IMR-90 (cell line): ENCODE measurements around the gene PABPC1L2A. TPM values are rescaled to one million over a fixed set of nuclear protein-coding genes. Genes with fewer than 3 reads are reported as not detected.

Source experiments
- ATAC-seq: fragments of 200-7000 bp; cut with Tn5 transposase; 2 replicates; pipeline ENCODE4 v1.9.1; 2020; ENCODE audit warnings: low read depth, mild to moderate bottlenecking, moderate library complexity
- BruUV-seq: library from RNA; stranded (reverse); fragments of 400-500 nt; replicated peaks from 2 replicates; lab custom pipeline; 2021; lab: Mats Ljungman, UMichigan
- CTCF ChIA-PET: fragments of 300-600 bp; formaldehyde crosslinking; extraction: SDS; loops from one replicate; lab custom pipeline; 2021; ENCODE audit warnings: antibody characterized with exemption; lab: Yijun Ruan, JAX
- POLR2A ChIA-PET: fragments of 300-600 bp; sonication (Branson Sonifier 250); formaldehyde crosslinking; loops from one replicate; lab custom pipeline; 2022; ENCODE audit warnings: antibody characterized with exemption; ENCODE audit not compliant: unreplicated experiment; lab: Charles Lee
- DNase-seq: peaks from one replicate; pipeline ENCODE4 v3.0.0; 2013
- H2AFZ ChIP-seq: replicated peaks from 2 replicates; pipeline ENCODE3; 2013; ENCODE audit warnings: low read length, mild to moderate bottlenecking; ENCODE audit not compliant: poor library complexity
- H2AK5ac ChIP-seq: 2 replicates; pipeline ENCODE4 v1.6.1; 2013; ENCODE audit warnings: low read depth, low read length, inconsistent platforms
- H2AK9ac ChIP-seq: replicated peaks from 2 replicates; pipeline ENCODE3; 2013; ENCODE audit warnings: mild to moderate bottlenecking, low read depth, low read length, moderate library complexity; ENCODE audit not compliant: poor library complexity
- H2BK120ac ChIP-seq: 2 replicates; pipeline ENCODE4 v1.6.1; 2013; ENCODE audit warnings: low read depth, low read length, inconsistent platforms
- H2BK15ac ChIP-seq: 3 replicates; pipeline ENCODE4 v1.6.1; 2013; ENCODE audit warnings: low read depth, low read length, inconsistent platforms
- H2BK20ac ChIP-seq: 2 replicates; pipeline ENCODE4 v1.6.1; 2013; ENCODE audit warnings: low read depth, mild to moderate bottlenecking, inconsistent platforms, low read length, moderate library complexity
- H2BK5ac ChIP-seq: 2 replicates; pipeline ENCODE4 v1.6.1; 2013; ENCODE audit warnings: mild to moderate bottlenecking, low read depth, low read length, inconsistent platforms; ENCODE audit not compliant: poor library complexity, severe bottlenecking
- H3K14ac ChIP-seq: replicated peaks from 2 replicates; pipeline ENCODE4 v1.6.1; 2013; ENCODE audit warnings: low read depth, low read length, inconsistent platforms
- H3K18ac ChIP-seq: 2 replicates; pipeline ENCODE4 v1.6.1; 2013; ENCODE audit warnings: low read depth, low read length, control low read depth
- H3K23ac ChIP-seq: 2 replicates; pipeline ENCODE4 v1.6.1; 2013; ENCODE audit warnings: low read depth, low read length, inconsistent platforms
- H3K27ac ChIP-seq: 2 replicates; pipeline ENCODE4 v1.5.1; 2013; ENCODE audit warnings: mild to moderate bottlenecking, control low read depth, low read length; ENCODE audit not compliant: insufficient read depth
- H3K27me3 ChIP-seq: 2 replicates; pipeline ENCODE4 v1.6.1; 2013; ENCODE audit warnings: low read length; ENCODE audit not compliant: control insufficient read depth, insufficient read depth
- H3K36me3 ChIP-seq: 2 replicates; pipeline ENCODE4 v1.6.1; 2013; ENCODE audit warnings: low read length, mixed read lengths; ENCODE audit not compliant: control insufficient read depth, insufficient read depth
- H3K4ac ChIP-seq: 2 replicates; pipeline ENCODE4 v1.6.1; 2013; ENCODE audit warnings: low read depth, low read length, inconsistent platforms
- H3K4me1 ChIP-seq: 2 replicates; pipeline ENCODE4 v1.6.1; 2013; ENCODE audit warnings: low read length, mixed read lengths; ENCODE audit not compliant: control insufficient read depth, insufficient read depth
- H3K4me2 ChIP-seq: 2 replicates; pipeline ENCODE4 v1.6.1; 2013; ENCODE audit warnings: low read depth, mild to moderate bottlenecking, control low read depth, low read length, moderate library complexity
- H3K4me3 ChIP-seq: 2 replicates; pipeline ENCODE4 v1.5.1; 2013; ENCODE audit warnings: low read depth, mild to moderate bottlenecking, control low read depth, low read length, moderate library complexity; ENCODE audit not compliant: insufficient read depth
- H3K56ac ChIP-seq: 2 replicates; pipeline ENCODE4 v1.6.1; 2013; ENCODE audit warnings: low read length, inconsistent platforms; ENCODE audit not compliant: insufficient read depth; ENCODE audit errors: extremely low read depth
- H3K79me1 ChIP-seq, 2 experiments: 2 replicates each; pipeline ENCODE4 v1.6.1; 2013; ENCODE audit warnings: low read length in 2 of 2, inconsistent platforms in 1 of 2, low read depth in 1 of 2
- H3K9ac ChIP-seq: 2 replicates; pipeline ENCODE4 v1.6.1; 2013; ENCODE audit warnings: low read depth, low read length, control low read depth
- H3K9me1 ChIP-seq: 2 replicates; pipeline ENCODE4 v1.6.1; 2013; ENCODE audit warnings: low read length, inconsistent platforms; ENCODE audit not compliant: insufficient read depth
- H3K9me3 ChIP-seq: 2 replicates; pipeline ENCODE4 v1.6.1; 2013; ENCODE audit warnings: low read length; ENCODE audit not compliant: control insufficient read depth, insufficient read depth
- H4K20me1 ChIP-seq: 2 replicates; pipeline ENCODE4 v1.6.1; 2013; ENCODE audit warnings: low read length, inconsistent platforms; ENCODE audit not compliant: insufficient read depth
- H4K5ac ChIP-seq: 2 replicates; pipeline ENCODE4 v1.6.1; 2013; ENCODE audit warnings: mild to moderate bottlenecking, low read depth, low read length, control low read depth
- H4K8ac ChIP-seq, 2 experiments: 2 replicates each; pipeline ENCODE4 v1.6.1; 2013; ENCODE audit warnings: low read depth in 2 of 2, low read length in 2 of 2, control low read depth in 1 of 2, inconsistent platforms in 1 of 2
- H4K91ac ChIP-seq: 2 replicates; pipeline ENCODE4 v1.6.1; 2013; ENCODE audit warnings: low read depth, low read length, inconsistent platforms; ENCODE audit not compliant: insufficient read depth
- BHLHE40 ChIP-seq: fragments of 150-350 bp; IDR thresholded peaks from 2 replicates; pipeline ENCODE4 v1.6.1; 2016; ENCODE audit warnings: mild to moderate bottlenecking, low read depth, low read length
- CEBPB ChIP-seq: IDR thresholded peaks from 2 replicates; pipeline ENCODE4 v1.6.1; 2012; ENCODE audit warnings: low read depth, low read length, improper control_type of control experiment
- CHD1 ChIP-seq: IDR thresholded peaks from 2 replicates; pipeline ENCODE4 v1.6.1; 2012; ENCODE audit warnings: low read depth, low read length, improper control_type of control experiment
- CTCF ChIP-seq: conservative IDR thresholded peaks from 2 replicates; pipeline ENCODE4 v1.5.1; 2012; ENCODE audit warnings: mild to moderate bottlenecking, low read depth, low read length, improper control_type of control experiment
- ELK1 ChIP-seq: fragments of 150-350 bp; IDR thresholded peaks from 2 replicates; pipeline ENCODE4 v1.6.1; 2016; ENCODE audit warnings: low read depth, mild to moderate bottlenecking, low read length, moderate library complexity, borderline replicate concordance
- FOS ChIP-seq: fragments of 150-350 bp; IDR thresholded peaks from 2 replicates; pipeline ENCODE4 v1.6.1; 2016; ENCODE audit warnings: low read depth, low read length
- MAFK ChIP-seq: IDR thresholded peaks from 2 replicates; pipeline ENCODE4 v1.6.1; 2012; ENCODE audit warnings: low read depth, low read length, improper control_type of control experiment
- MAZ ChIP-seq: IDR thresholded peaks from 2 replicates; pipeline ENCODE4 v1.6.1; 2012; ENCODE audit warnings: low read depth, mild to moderate bottlenecking, low read length, improper control_type of control experiment, moderate library complexity, borderline replicate concordance
- MXI1 ChIP-seq: IDR thresholded peaks from 2 replicates; pipeline ENCODE4 v1.6.1; 2012; ENCODE audit warnings: low read depth, mild to moderate bottlenecking, low read length, moderate library complexity, borderline replicate concordance
- NFE2L2 ChIP-seq: fragments of 150-350 bp; IDR thresholded peaks from 2 replicates; pipeline ENCODE4 v1.6.1; 2016; ENCODE audit warnings: low read depth, mild to moderate bottlenecking, low read length
- POLR2A ChIP-seq: IDR thresholded peaks from 2 replicates; pipeline ENCODE4 v1.6.1; 2012; ENCODE audit warnings: mild to moderate bottlenecking, low read depth, low read length
- RAD21 ChIP-seq: IDR thresholded peaks from 2 replicates; pipeline ENCODE4 v1.6.1; 2012; ENCODE audit warnings: low read length, improper control_type of control experiment
- RCOR1 ChIP-seq: IDR thresholded peaks from 2 replicates; pipeline ENCODE4 v1.6.1; 2012; ENCODE audit warnings: mild to moderate bottlenecking, low read length, improper control_type of control experiment; ENCODE audit not compliant: insufficient replicate concordance
- RFX5 ChIP-seq: IDR thresholded peaks from 2 replicates; pipeline ENCODE4 v1.8.0; 2012; ENCODE audit warnings: low read depth, mild to moderate bottlenecking, low read length, moderate library complexity
- SMC3 ChIP-seq: fragments of 150-350 bp; IDR thresholded peaks from 2 replicates; pipeline ENCODE4 v1.6.1; 2016; ENCODE audit warnings: low read depth, mild to moderate bottlenecking, antibody characterized with exemption, low read length, moderate library complexity
- USF2 ChIP-seq: fragments of 150-350 bp; IDR thresholded peaks from 2 replicates; pipeline ENCODE4 v1.6.1; 2017; ENCODE audit warnings: mild to moderate bottlenecking, antibody characterized with exemption, low read length, low read depth
- WGBS, 2 experiments: methylation state at CpG; one replicate each; pipeline versions ENCODE4 v1.1.5 to v1.1.7; 2013; ENCODE audit warnings: missing lambda C conversion rate in 2 of 2; ENCODE audit not compliant: insufficient read length in 1 of 2; ENCODE audit errors: extremely low coverage in 2 of 2; 5-methylcytosine and 5-hydroxymethylcytosine counted together
- dilution Hi-C: fragments of 300-500 bp; cut with HindIII; formaldehyde crosslinking; loops from one replicate; pipeline ENCODE4 v1.14.3; 2018; ENCODE audit warnings: low sequenced_read_pairs; ENCODE audit not compliant: unreplicated experiment
- in situ Hi-C: fragments of 300-500 bp; cut with MboI; formaldehyde crosslinking; loops from 3 replicates; pipeline ENCODE4 v1.14.3; 2019; ENCODE audit warnings: low sequenced_read_pairs, inconsistent platforms, mixed read lengths
- intact Hi-C: fragments of 100-400 bp; cut with micrococcal nuclease; formaldehyde crosslinking; loops from 2 replicates; pipeline ENCODE4 v1.10.0; 2022
- polyA plus RNA-seq, 3 experiments: library from polyadenylated mRNA; depleted of rRNA; stranded (reverse); fragments of >200 nt; gene quantifications; 2 replicates each; pipeline ENCODE4 v1.2.3, GENCODE V29; 2012; ENCODE audit warnings: low replicate concordance in 1 of 3
- total RNA-seq: library from RNA; depleted of rRNA; stranded (reverse); fragments of >200 nt; gene quantifications from 2 replicates; pipeline ENCODE4 v1.2.3, GENCODE V29; 2012

The PABPC1L2A gene
- total and polyA plus RNA-seq, 2 of the 4 experiments (the other 2 are of a cell fraction) = not detected

- WGBS, 2 experiments = 76% methylated on average over 13 of the region's 31 CpGs; no CpG with 5 or more reads in 1 of the 2 experiments
- DNase-seq = no peak
- TF ChIP-seq MAZ (no peak), FOS (no peak), MAFK (no peak), SMC3 (no peak), RFX5 (no peak), CHD1 (no peak), BHLHE40 (no peak), MXI1 (no peak), RAD21 (no peak), POLR2A (no peak), CTCF (no peak), USF2 (no peak), NFE2L2 (no peak), ELK1 (no peak), CEBPB (no peak), RCOR1 (no peak)
Measured at GRCh38 chrX:73069365-73070035, 9.8 kb downstream of the PABPC1L2A start.

More at GRCh38 chrX:73069365-73070035, 9.8 kb downstream of the PABPC1L2A start:
- no peak overlapping the region for H3K23ac ChIP-seq
- no peaks in the 10 kb centered on the region for H4K20me1 ChIP-seq
- H3K14ac ChIP-seq = no peak overlapping the region
- H3K79me1 ChIP-seq = no peaks in the 10 kb centered on the region
- H3K4ac ChIP-seq = no peak overlapping the region
- no peak overlapping the region for H2BK5ac ChIP-seq
- no peak overlapping the region for H3K4me2 ChIP-seq
- no peak overlapping the region for H3K4me3 ChIP-seq
- in situ Hi-C loops (no loop called here), dilution Hi-C loops (no loop called here), intact Hi-C loops (no loop called here)
- no peak overlapping the region for H3K18ac ChIP-seq
- no peak overlapping the region for H3K56ac ChIP-seq
- no peak overlapping the region for H2AK5ac ChIP-seq
- H2AK9ac ChIP-seq = no peak overlapping the region
- no peaks in the 10 kb centered on the region for H3K36me3 ChIP-seq
- no peak overlapping the region for H2BK15ac ChIP-seq
- no peaks in the 10 kb centered on the region for H3K4me1 ChIP-seq
- no TSS peak for BruUV-seq
- no peak overlapping the region for H3K27ac ChIP-seq
- no peak overlapping the region for H4K91ac ChIP-seq
- H2AFZ ChIP-seq = no peak overlapping the region
- no peak overlapping the region for H4K8ac ChIP-seq
- H4K5ac ChIP-seq = no peak overlapping the region
- no peaks in the 10 kb centered on the region; the same call in 1 of the 2 replicates for H3K9me3 ChIP-seq
- H3K27me3 ChIP-seq = no peaks in the 10 kb centered on the region
- ATAC-seq = no peak
- POLR2A ChIA-PET = no interaction called here
- CTCF ChIA-PET = no interaction called here
- H3K9me1 ChIP-seq = no peaks in the 10 kb centered on the region
- no peak overlapping the region for H3K9ac ChIP-seq
- H2BK120ac ChIP-seq = no peak overlapping the region
- no peak overlapping the region for H2BK20ac ChIP-seq
